ENCODE data around the gene AGFG2. TPM values are rescaled to one million over a fixed set of nuclear protein-coding genes. Genes with fewer than 3 reads are reported as not detected.
A peak's percentile ranks its signal among the peaks of the same experiment; 100 is the strongest.
"Not testable (repeated sequence)": the region's sequence is repeated elsewhere in the genome, so short reads cannot be mapped to it uniquely, and the experiment has no call there.

The AGFG2 gene
- total RNA-seq, 1 donor from 2014 or later: 28.0 TPM

- not testable (repeated sequence) for DNase-seq (ENCODE audit: low spot score)
Observed at GRCh38 chr7:100548446-100548845, 9.4 kb downstream of the AGFG2 start.

- DNase-seq (ENCODE audit: low spot score): no peak
Observed at GRCh38 chr7:100552532-100552931, 13.5 kb downstream of the AGFG2 start.

GRCh38 chr7:100553032-100553431, 14.0 kb downstream of the AGFG2 start:
- DNase-seq (ENCODE audit: low spot score): no peak

GRCh38 chr7:100555701-100556100, 16.7 kb downstream of the AGFG2 start:
- no peak for DNase-seq (ENCODE audit: low spot score)

- no peak for DNase-seq (ENCODE audit: low spot score)
Observed at GRCh38 chr7:100556541-100556940, 17.5 kb downstream of the AGFG2 start.

- peak; percentile 36 for DNase-seq (ENCODE audit: low spot score)
Observed at GRCh38 chr7:100559127-100559526, 20.1 kb downstream of the AGFG2 start.

- DNase-seq (ENCODE audit: low spot score): no peak
Observed at GRCh38 chr7:100561491-100562194, 22.6 kb downstream of the AGFG2 start.

- no peak for DNase-seq (ENCODE audit: low spot score)
Observed at GRCh38 chr7:100562195-100563099, 23.4 kb downstream of the AGFG2 start.

GRCh38 chr7:100563100-100563564, 24.1 kb downstream of the AGFG2 start:
- no peak for DNase-seq (ENCODE audit: low spot score)

- peak; percentile 87 for DNase-seq (ENCODE audit: low spot score)
Observed at GRCh38 chr7:100563809-100564400, 24.9 kb downstream of the AGFG2 start.

GRCh38 chr7:100564405-100564804, 25.4 kb downstream of the AGFG2 start:
- not testable (repeated sequence) for DNase-seq (ENCODE audit: low spot score)

GRCh38 chr7:100565133-100565571, 26.1 kb downstream of the AGFG2 start:
- DNase-seq (ENCODE audit: low spot score): no peak

GRCh38 chr7:100566018-100566531, 27.1 kb downstream of the AGFG2 start:
- no peak for DNase-seq (ENCODE audit: low spot score)

- DNase-seq (ENCODE audit: low spot score): no peak
Observed at GRCh38 chr7:100567031-100567730, 28.2 kb downstream of the AGFG2 start.

- no peak for DNase-seq (ENCODE audit: low spot score)
Observed at GRCh38 chr7:100567751-100568175, 28.8 kb downstream of the AGFG2 start.

GRCh38 chr7:100568176-100568895, 29.3 kb downstream of the AGFG2 start:
- DNase-seq (ENCODE audit: low spot score): no peak

- DNase-seq (ENCODE audit: low spot score): no peak
Observed at GRCh38 chr7:100568896-100569844, 30.2 kb downstream of the AGFG2 start.

- no peak for DNase-seq (ENCODE audit: low spot score)
Observed at GRCh38 chr7:100570954-100571828, 32.2 kb downstream of the AGFG2 start.

- DNase-seq (ENCODE audit: low spot score): no peak
Observed at GRCh38 chr7:100571829-100572116, 32.8 kb downstream of the AGFG2 start.
